GM13977 (cell line): ENCODE measurements around the gene NPHP4.

ENCODE experiments used
- DNase-seq: peaks from one replicate; pipeline ENCODE4 v3.0.0; 2012; ENCODE audit warnings: low spot score
- in situ Hi-C: fragments of 300-500 bp; cut with MboI; formaldehyde crosslinking; loops from one replicate; pipeline ENCODE4 v1.12.0; 2022; ENCODE audit warnings: low sequenced_read_pairs, low pct_unique_long_range_greater_than_20kb, mixed read lengths, inconsistent platforms; ENCODE audit not compliant: unreplicated experiment
- TF ChIP-seq, protein P1 (sequence below): IDR thresholded peaks from 2 replicates; pipeline ENCODE4 v1.5.1; 2012; ENCODE audit warnings: mild to moderate bottlenecking, control low read depth; ENCODE audit not compliant: insufficient read depth; ENCODE audit errors: extremely low read depth, missing control alignments

Gene NPHP4

DNA sequence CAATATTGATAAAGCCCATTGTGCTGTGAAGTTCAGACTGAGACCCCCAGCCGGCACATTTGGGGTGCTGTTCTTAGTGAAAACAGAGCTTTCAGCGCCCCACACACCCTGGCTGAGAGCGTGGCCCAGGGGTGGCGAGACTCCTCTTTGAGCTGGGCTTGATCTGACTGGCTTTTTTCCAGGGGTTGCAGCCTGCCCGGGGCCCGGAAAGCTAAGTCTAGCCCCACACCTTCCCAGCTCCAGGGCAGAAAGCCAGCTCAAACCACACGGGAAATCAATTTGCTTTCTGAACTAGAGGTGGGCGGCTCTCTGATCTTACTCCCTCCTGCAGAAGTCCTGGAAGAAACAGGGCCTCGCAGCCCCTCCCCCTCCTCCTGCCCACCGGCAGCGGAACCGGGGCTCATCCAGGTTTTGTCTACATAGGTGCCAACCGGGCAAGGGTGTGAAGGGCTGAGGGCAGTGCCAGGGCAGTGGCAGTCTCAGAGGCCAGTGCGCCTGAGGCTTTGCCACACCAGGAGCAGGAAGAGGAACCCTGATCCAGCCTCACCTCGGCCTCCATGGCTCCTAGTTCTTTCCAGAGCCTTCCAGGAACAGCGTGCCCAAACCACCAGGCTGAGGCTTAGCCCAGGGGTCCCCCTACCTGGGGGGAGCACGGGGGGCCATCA, 155.3 kb downstream of the NPHP4 start:
- TF ChIP-seq, protein P1, sequence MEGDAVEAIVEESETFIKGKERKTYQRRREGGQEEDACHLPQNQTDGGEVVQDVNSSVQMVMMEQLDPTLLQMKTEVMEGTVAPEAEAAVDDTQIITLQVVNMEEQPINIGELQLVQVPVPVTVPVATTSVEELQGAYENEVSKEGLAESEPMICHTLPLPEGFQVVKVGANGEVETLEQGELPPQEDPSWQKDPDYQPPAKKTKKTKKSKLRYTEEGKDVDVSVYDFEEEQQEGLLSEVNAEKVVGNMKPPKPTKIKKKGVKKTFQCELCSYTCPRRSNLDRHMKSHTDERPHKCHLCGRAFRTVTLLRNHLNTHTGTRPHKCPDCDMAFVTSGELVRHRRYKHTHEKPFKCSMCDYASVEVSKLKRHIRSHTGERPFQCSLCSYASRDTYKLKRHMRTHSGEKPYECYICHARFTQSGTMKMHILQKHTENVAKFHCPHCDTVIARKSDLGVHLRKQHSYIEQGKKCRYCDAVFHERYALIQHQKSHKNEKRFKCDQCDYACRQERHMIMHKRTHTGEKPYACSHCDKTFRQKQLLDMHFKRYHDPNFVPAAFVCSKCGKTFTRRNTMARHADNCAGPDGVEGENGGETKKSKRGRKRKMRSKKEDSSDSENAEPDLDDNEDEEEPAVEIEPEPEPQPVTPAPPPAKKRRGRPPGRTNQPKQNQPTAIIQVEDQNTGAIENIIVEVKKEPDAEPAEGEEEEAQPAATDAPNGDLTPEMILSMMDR: no peak
- DNase-seq: no peak
- in situ Hi-C loops: no loop called here

DNA sequence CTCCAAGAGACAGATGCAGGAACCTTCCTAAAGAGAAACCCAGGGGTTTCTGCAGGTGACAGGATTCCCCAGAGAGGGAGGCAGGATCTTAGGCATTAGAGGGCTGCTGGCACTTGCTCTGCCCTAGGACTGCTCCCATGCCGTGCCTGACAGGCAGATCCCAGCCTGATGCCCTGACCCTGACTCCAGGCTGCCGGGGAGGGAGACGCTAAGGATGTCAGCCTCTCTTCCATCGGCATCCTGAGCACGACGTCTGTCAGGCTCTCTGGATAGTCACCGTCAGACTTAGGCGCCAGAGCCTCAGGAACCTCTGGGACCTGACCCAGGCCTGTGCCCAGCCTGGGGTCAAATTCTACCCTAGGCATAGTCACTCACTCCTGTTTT, 157.1 kb downstream of the NPHP4 start:
- TF ChIP-seq, protein P1: no peak
- in situ Hi-C loops: no loop called here
- DNase-seq: no peak

DNA sequence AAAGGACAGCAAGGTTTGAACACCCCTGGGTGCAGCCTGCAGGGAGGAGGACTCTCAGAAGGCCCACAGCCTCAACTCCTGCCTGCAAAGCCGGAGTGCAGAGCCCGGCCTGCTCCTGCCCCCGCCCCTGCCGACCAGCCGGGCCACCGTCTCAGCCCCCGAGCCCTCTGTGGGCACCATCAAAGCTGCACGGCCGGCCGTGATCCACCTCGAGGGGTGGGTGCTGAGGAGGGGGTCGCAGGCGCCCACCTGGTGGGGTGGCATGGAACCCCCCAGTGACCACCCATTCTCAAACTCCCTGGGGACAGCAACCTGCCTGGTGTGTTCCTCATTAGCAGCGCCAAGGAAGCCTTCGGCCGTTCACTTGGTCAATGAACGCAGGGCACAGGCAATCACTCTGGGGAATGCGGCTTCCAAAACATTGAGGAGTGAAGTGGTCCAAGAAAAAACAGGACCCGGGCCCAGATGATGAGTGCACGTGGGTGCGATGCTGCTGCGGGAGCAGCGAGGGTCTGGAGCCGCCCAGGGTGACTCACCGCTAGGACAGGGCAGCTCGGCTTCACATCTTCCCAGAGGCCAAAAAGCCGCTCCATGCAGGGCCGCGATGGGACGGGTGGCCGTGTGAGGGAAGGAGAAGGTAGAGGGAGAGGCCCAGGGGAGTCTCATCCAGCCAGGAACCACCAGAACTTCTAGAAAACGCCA, 157.6 kb downstream of the NPHP4 start:
- TF ChIP-seq, protein P1: no peak
- in situ Hi-C loops: no loop called here
- no peak for DNase-seq

DNA sequence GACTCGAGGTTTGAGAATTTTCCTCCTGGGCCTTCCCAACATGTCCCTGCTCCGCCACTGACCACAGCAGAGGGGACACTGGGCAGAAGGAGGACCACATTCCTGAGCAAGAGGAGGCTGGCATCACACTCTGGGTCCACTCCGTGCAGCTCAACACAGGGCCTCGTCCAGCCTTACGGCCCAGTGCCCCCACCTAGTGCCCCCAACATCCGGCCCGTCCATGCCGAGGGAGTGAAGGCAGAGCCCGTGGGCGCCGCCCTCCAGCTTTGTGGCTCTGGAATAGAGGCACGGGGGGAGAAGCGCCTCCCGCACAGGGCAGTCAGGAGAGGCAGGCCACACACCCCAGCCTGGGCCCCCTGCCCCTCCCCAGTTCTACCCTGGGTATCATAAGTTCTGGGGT, 158.3 kb downstream of the NPHP4 start:
- no peak for DNase-seq
- TF ChIP-seq, protein P1: no peak
- in situ Hi-C loops: no loop called here

DNA sequence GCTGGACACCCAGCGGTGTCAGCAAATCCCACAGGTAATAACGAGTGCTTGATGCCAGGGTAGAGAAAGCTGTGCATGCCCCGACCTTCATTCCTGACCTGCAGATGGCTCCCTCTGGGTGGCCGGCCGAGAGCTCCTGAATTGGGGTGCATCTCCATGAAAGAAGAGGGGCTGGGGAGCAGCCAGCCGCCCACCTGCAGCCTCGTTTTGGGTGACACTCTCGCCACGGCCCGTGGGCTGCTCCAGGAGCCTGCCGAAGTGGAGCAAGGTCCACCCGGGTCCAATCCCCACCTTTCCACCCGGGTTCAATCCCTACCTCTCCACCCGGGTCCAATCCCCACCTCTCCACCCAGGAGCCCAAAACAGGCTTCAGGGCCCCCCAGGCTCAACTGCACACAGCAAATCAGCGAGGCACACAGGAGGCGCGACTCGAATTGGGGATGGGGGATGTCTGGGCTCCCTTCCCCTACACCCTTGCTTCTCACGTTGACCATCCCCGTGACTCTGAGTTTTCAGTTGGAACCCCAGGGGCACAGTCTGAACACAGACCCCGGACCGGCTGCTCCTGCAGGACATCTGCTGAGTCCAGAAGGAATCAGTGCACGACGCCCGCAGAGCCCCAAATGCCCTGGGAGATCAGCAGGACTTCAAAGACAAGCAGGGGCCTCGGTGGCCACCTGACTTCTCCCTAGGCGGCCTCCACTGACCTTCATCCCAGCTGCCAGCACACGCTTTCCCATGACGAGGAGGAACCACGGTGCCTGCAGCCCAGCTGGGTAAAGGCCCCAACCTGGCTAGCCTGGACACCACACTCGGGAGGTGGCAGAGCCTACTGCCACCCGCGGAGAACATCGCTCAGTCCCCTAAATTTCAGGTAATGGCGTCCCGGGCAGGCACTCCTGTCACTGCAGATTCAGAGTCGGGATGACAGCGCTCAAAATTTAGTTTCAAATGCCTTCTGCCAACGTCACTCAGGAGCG, 159.0 kb downstream of the NPHP4 start:
- TF ChIP-seq, protein P1: no peak
- no peak for DNase-seq
- in situ Hi-C loops: no loop called here

DNA sequence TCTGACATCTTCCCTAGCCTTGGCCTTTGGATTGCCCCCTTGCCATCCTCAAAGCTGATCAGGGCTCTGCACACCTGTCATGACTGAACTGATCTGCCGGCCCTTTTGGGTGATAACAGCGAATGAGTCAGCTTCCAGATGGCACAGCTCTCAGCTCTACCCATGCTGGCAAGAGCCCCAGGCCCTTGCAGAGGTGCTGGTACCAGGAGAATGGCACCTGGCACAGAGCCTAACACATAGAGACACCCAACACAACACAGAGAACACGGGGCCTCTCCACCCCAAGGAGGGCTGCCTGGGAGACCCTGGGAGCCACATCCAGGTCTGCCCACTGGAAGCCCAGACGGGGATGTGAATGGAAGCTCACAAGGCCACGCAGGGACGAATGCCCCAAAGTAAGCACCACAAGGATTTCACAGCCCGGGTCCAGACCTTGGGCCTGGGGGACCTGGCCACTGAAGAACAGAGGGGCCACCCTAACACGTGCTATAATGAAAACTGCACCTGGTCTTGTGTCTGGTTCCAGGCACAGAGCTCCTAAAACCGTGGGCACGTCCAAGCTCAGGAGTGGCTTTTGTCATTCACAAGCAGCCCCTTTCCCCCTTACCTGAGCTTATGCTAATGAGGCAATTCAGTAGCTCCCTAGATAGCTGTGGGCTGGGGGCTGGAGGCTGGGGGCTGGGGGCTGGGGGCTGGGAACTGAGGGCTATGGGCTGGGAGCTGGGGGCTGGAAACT, 160.5 kb downstream of the NPHP4 start:
- no peak for DNase-seq
- TF ChIP-seq, protein P1: no peak
- in situ Hi-C loops: no loop called here
